Measurements from ENCODE around the gene GLI3.

The GLI3 gene

DNA sequence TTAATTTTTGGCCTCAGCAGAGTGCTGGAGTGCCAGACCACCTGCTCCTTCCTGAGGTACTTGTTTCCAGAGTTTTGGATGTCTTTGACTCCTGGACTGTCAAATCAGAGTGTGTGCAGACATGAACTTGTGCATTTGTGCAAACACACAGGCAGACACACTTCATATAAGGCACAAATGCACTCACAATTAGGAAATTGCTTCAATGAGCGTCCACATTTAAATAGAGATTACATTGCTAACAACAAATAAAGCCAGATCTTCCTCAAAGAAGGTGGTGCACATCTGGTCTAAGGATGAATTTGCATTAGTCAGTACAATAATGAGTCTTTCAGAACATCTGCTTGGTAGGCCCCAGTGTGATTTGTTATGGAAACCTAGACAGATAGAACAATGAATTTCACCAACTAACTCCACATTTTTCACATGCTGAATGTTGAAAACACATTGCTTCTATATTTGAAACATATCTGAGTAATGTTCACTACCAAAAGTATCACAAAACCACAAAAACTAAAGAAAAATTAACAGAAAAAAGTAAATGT, 267.4 kb downstream of the GLI3 start:
- H3K4me1 Mint-ChIP-seq (ENCODE audit: low read depth) = no peaks in the 10 kb centered on the region
- H3K9me3 Mint-ChIP-seq = no peaks in the 10 kb centered on the region
- intact Hi-C loops (cut with micrococcal nuclease) = no loop called here
- H3K4me3 Mint-ChIP-seq = no peak overlapping the region
- no peaks in the 10 kb centered on the region for H3K27me3 Mint-ChIP-seq
- H3K27ac Mint-ChIP-seq = no peak overlapping the region
- H3K36me3 Mint-ChIP-seq (ENCODE audit: low read depth) = no peaks in the 10 kb centered on the region

GRCh38 chr7:41967156-41967555, 269.9 kb downstream of the GLI3 start:
- Mint-ChIP-seq H3K36me3 (ENCODE audit: low read depth) (no peaks in the 10 kb centered on the region), H3K9me3 (no peaks in the 10 kb centered on the region), H3K27me3 (no peaks in the 10 kb centered on the region), H3K4me3 (no peak overlapping the region), H3K27ac (no peak overlapping the region), H3K4me1 (ENCODE audit: low read depth) (no peaks in the 10 kb centered on the region)
- intact Hi-C loops (cut with micrococcal nuclease) = no loop called here

- Mint-ChIP-seq H3K4me3 (no peak overlapping the region), H3K36me3 (ENCODE audit: low read depth) (no peaks in the 10 kb centered on the region), H3K27me3 (no peaks in the 10 kb centered on the region), H3K9me3 (no peaks in the 10 kb centered on the region), H3K27ac (no peak overlapping the region), H3K4me1 (ENCODE audit: low read depth) (no peaks in the 10 kb centered on the region)
- intact Hi-C loops (cut with micrococcal nuclease) = no loop called here
Measured at GRCh38 chr7:41965951-41966505, 271.0 kb downstream of the GLI3 start.

- Mint-ChIP-seq H3K27me3 (no peaks in the 10 kb centered on the region), H3K4me3 (no peak overlapping the region), H3K36me3 (ENCODE audit: low read depth) (no peaks in the 10 kb centered on the region), H3K9me3 (no peaks in the 10 kb centered on the region), H3K4me1 (ENCODE audit: low read depth) (no peaks in the 10 kb centered on the region), H3K27ac (no peak overlapping the region)
- intact Hi-C loops (cut with micrococcal nuclease) = no loop called here
Measured at GRCh38 chr7:41964849-41965745, 271.9 kb downstream of the GLI3 start.

GRCh38 chr7:41964183-41964753, 272.7 kb downstream of the GLI3 start:
- no peaks in the 10 kb centered on the region for H3K4me1 Mint-ChIP-seq (ENCODE audit: low read depth)
- H3K4me3 Mint-ChIP-seq = no peak overlapping the region
- H3K36me3 Mint-ChIP-seq (ENCODE audit: low read depth) = no peaks in the 10 kb centered on the region
- no peaks in the 10 kb centered on the region for H3K9me3 Mint-ChIP-seq
- H3K27me3 Mint-ChIP-seq = no peaks in the 10 kb centered on the region
- H3K27ac Mint-ChIP-seq = no peak overlapping the region
- intact Hi-C loops (cut with micrococcal nuclease) = no loop called here

DNA sequence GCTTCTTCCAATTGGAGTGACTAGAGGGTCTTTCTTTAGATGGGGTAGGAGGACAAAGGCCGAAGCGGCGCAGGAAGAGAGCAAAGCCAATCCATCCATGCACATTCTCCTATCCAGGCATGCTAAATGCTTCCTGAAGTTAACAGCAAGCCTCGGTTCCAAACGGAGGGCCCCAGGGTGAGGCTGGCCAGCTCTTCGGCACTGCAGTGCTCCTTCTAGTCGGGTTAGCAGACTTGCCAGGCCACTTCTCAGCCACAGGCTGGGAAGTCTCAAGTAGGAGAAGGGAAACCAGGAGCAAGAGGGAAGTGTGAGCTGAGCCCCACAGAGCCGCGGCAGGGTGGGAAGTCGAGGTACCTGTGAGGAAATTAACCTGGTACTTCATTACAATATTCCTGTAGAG, 280.3 kb downstream of the GLI3 start:
- Mint-ChIP-seq H3K27me3 (peaks cover 12% of the 10 kb centered on the region), H3K36me3 (ENCODE audit: low read depth) (no peaks in the 10 kb centered on the region), H3K4me3 (no peak overlapping the region), H3K4me1 (ENCODE audit: low read depth) (peaks cover 19% of the 10 kb centered on the region), H3K9me3 (no peaks in the 10 kb centered on the region), H3K27ac (no peak overlapping the region)
- intact Hi-C loops (cut with micrococcal nuclease) = loop anchor here (10.0 kb wide), 1 partner anchor 898 kb away; no protein-coding TSS in a partner anchor

DNA sequence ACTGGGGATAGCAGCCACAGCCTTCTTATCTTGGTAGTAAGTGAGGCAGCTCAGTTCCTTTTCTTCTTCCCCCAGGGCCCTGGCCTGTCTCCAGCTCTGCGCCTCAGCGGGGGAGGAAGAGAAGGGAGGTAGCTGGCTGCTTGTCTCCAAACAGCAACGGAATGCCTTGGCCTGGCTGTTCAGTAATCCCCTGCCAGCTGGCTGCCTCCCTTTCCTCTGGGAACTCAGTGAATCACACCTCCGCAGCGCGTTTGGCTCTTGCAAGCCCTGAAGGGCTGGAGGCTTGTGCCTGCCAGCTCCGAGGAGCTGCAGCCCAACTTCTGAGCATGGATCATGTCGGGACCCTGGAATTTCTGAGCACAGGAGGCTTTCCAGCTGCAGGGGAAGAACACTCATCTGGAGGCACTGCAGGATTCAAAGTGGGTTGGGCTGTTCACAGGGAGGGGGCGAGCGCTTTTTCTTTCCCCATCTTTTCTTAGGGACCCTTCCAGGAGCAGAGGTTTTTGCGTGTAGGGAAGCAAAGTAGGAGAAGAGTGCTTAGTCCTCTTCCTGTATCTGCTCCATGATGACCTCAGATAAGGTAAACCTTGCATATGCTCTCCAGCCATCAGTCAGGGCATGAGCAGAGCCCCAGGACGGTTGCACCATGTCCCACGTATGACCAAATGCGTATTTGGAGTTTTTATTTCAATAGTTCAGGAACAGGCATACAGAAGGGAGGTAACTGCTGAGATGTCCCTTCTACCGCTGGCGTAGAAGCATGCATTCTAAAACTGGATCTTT, 280.9 kb downstream of the GLI3 start:
- Mint-ChIP-seq H3K27ac (no peak overlapping the region), H3K4me3 (no peak overlapping the region), H3K4me1 (ENCODE audit: low read depth) (peaks cover 19% of the 10 kb centered on the region), H3K9me3 (no peaks in the 10 kb centered on the region), H3K36me3 (ENCODE audit: low read depth) (no peaks in the 10 kb centered on the region), H3K27me3 (peaks cover 12% of the 10 kb centered on the region)
- intact Hi-C loops (cut with micrococcal nuclease) = loop anchor here (10.0 kb wide), 1 partner anchor 899 kb away; no protein-coding TSS in a partner anchor

GRCh38 chr7:41955451-41955850, 281.6 kb downstream of the GLI3 start:
- Mint-ChIP-seq H3K36me3 (ENCODE audit: low read depth) (no peaks in the 10 kb centered on the region), H3K9me3 (no peaks in the 10 kb centered on the region), H3K4me1 (ENCODE audit: low read depth) (peaks cover 19% of the 10 kb centered on the region), H3K27ac (no peak overlapping the region), H3K27me3 (peaks cover 12% of the 10 kb centered on the region), H3K4me3 (no peak overlapping the region)
- intact Hi-C loops (cut with micrococcal nuclease) = loop anchor here (10.0 kb wide), 1 partner anchor 899 kb away; no protein-coding TSS in a partner anchor

DNA sequence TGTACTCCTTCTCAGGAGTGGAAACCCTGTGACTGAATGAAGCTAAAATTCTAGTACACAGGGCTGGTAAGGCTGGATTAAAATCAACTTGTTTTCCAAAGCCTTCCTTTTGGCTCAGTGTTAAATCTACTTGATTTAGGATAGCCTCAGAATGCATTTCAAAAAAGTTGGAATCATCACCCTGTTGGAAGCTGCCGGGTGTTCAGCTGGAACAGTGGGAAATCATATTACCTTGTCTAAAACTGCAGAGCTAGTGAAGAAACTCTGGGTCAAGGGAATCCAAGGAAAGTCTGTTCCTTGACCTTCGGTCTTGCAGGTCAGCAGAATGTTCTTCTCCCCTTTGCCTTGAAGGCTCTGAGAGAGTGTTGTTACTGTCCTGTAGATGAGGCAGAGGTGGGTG, 282.0 kb downstream of the GLI3 start:
- no peak overlapping the region for H3K27ac Mint-ChIP-seq
- H3K27me3 Mint-ChIP-seq = peaks cover 15% of the 10 kb centered on the region
- intact Hi-C loops (cut with micrococcal nuclease) = loop anchor here (10.0 kb wide), 1 partner anchor 900 kb away; no protein-coding TSS in a partner anchor
- peaks cover 19% of the 10 kb centered on the region for H3K4me1 Mint-ChIP-seq (ENCODE audit: low read depth)
- H3K4me3 Mint-ChIP-seq = no peak overlapping the region
- no peaks in the 10 kb centered on the region for H3K36me3 Mint-ChIP-seq (ENCODE audit: low read depth)
- H3K9me3 Mint-ChIP-seq = no peaks in the 10 kb centered on the region

DNA sequence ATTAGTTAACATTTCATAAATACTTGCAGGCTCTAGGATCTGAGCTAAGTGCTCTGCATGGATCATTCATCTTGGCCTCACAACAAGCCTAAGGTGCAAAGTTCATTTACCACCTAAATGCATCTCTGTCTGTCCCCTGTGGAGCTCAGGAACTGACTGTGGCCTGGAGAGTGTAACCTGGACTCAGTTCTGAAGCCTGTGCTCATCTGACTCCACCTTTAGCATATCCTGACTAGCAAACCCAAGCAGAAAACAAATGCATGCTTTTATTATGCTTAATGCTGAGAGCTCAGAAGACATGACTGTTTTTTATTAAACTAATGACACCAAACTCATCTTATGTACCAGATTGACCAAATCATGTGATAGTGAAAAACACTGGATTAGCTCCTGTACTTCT, 288.5 kb downstream of the GLI3 start:
- Mint-ChIP-seq H3K27ac (no peak overlapping the region), H3K9me3 (no peaks in the 10 kb centered on the region), H3K27me3 (peaks cover 12% of the 10 kb centered on the region), H3K36me3 (ENCODE audit: low read depth) (no peaks in the 10 kb centered on the region), H3K4me1 (ENCODE audit: low read depth) (peaks cover 4% of the 10 kb centered on the region), H3K4me3 (no peak overlapping the region)
- intact Hi-C loops (cut with micrococcal nuclease) = loop anchor here (10.0 kb wide), 1 partner anchor 936 kb away; no protein-coding TSS in a partner anchor

GRCh38 chr7:41943094-41943577, 293.9 kb downstream of the GLI3 start:
- H3K36me3 Mint-ChIP-seq (ENCODE audit: low read depth) = no peaks in the 10 kb centered on the region
- no peak overlapping the region for H3K4me3 Mint-ChIP-seq
- H3K27me3 Mint-ChIP-seq = peaks cover 27% of the 10 kb centered on the region
- intact Hi-C loops (cut with micrococcal nuclease) = loop anchor here (10.0 kb wide), 1 partner anchor 942 kb away; no protein-coding TSS in a partner anchor
- H3K27ac Mint-ChIP-seq = no peak overlapping the region
- peaks cover 31% of the 10 kb centered on the region for H3K4me1 Mint-ChIP-seq (ENCODE audit: low read depth)
- no peaks in the 10 kb centered on the region for H3K9me3 Mint-ChIP-seq

- no peak overlapping the region for H3K27ac Mint-ChIP-seq
Measured at GRCh38 chr7:41942468-41943093, 294.4 kb downstream of the GLI3 start.

More at GRCh38 chr7:41942468-41943093, 294.4 kb downstream of the GLI3 start:
- Mint-ChIP-seq H3K4me3 (no peak overlapping the region), H3K4me1 (ENCODE audit: low read depth) (peaks cover 31% of the 10 kb centered on the region), H3K36me3 (ENCODE audit: low read depth) (no peaks in the 10 kb centered on the region), H3K9me3 (no peaks in the 10 kb centered on the region), H3K27me3 (peaks cover 27% of the 10 kb centered on the region)
- intact Hi-C loops (cut with micrococcal nuclease) = loop anchor here (10.0 kb wide), 1 partner anchor 942 kb away; no protein-coding TSS in a partner anchor
